ENCODE results near the gene MPPE1. TPM values are rescaled to one million over a fixed set of nuclear protein-coding genes. Genes with fewer than 3 reads are reported as not detected.

Gene MPPE1
- polyA plus RNA-seq, 3 donors = 53.4 to 96.8 (median 92.3) TPM

GRCh38 chr18:11906926-11907874 lies 917 bp downstream of the MPPE1 start:
- Histone ChIP-seq H3K27ac (ENCODE audit: low read depth in 1 of 2, low read length in 2 of 2) (peak overlapping the region; percentile 98 to 99), H3K79me2 (ENCODE audit: insufficient read depth, low read length) (peaks cover 33% of the 10 kb centered on the region), H3K9me3 (replicated peaks in 1 of 2; ENCODE audit: control insufficient read depth in 1 of 2, insufficient read depth in 1 of 2, low read length in 2 of 2) (no peaks in the 10 kb centered on the region), H4K20me1 (ENCODE audit: insufficient read depth, low read length) (no peaks in the 10 kb centered on the region), H3K4me2 (replicated peaks; ENCODE audit: extremely low read depth, low read length, poor library complexity, severe bottlenecking) (peak overlapping the region; percentile 82), H3K27me3 (ENCODE audit: control insufficient read depth in 2 of 2, insufficient read depth in 2 of 2, low read length in 2 of 2) (no peaks in the 10 kb centered on the region), H3K36me3 (replicated peaks in 1 of 2; ENCODE audit: control insufficient read depth in 1 of 2, insufficient read depth in 2 of 2, low read length in 2 of 2) (peaks cover 26 to 38% of the 10 kb centered on the region in 2 donors), H3K4me3 (replicated peaks in 1 of 3; ENCODE audit: low read depth in 2 of 3, low read length in 3 of 3) (peak overlapping the region; percentile 74 to 97 (median 92)), H3K9ac (ENCODE audit: insufficient read depth, low read length, poor library complexity, severe bottlenecking) (peak overlapping the region; percentile 99), H2AFZ (ENCODE audit: insufficient read depth, low read depth, low read length, poor library complexity, severe bottlenecking) (peak overlapping the region; percentile 83), H3K4me1 (ENCODE audit: control insufficient read depth in 1 of 2, insufficient read depth in 2 of 2, low read length in 2 of 2) (peaks cover 27 to 31% of the 10 kb centered on the region in 2 donors)
- no peak for DNase-seq
- no peaks in the 10 kb centered on the region for H3K9me3 Mint-ChIP-seq
- peak overlapping the region; percentile 86 to 94 for H3K4me3 Mint-ChIP-seq
- H3K36me3 Mint-ChIP-seq = peaks cover 32 to 44% of the 10 kb centered on the region in 2 donors
- WGBS (ENCODE audit: insufficient coverage) = 96% methylated on average over 7 of the region's 20 CpGs
- intact Hi-C loops (cut with micrococcal nuclease) = loop anchor here in 1 of 2 donors (10.0 kb wide), 1 partner anchor 52 kb away; the partner anchor contains the start of gene CHMP1B
- H3K4me1 Mint-ChIP-seq = peaks cover 24% of the 10 kb centered on the region
- H3K27me3 Mint-ChIP-seq (ENCODE audit: low read depth in 3 of 3) = no peaks in the 10 kb centered on the region
- no peak for TF ChIP-seq CTCF (IDR thresholded peaks at IDR 0.05)
- peak overlapping the region; percentile 85 to 97 (median 94) for H3K27ac Mint-ChIP-seq

- no peaks in the 10 kb centered on the region for H3K9me3 Mint-ChIP-seq
- intact Hi-C loops (cut with micrococcal nuclease) = loop anchor here in 1 of 2 donors (10.0 kb wide), 1 partner anchor 51 kb away; the partner anchor contains the start of gene CHMP1B
- Histone ChIP-seq H3K27ac (ENCODE audit: low read depth in 1 of 2, low read length in 2 of 2) (peak overlapping the region in 1 of 2 donors; percentile 40), H3K9me3 (replicated peaks in 1 of 2; ENCODE audit: control insufficient read depth in 1 of 2, insufficient read depth in 1 of 2, low read length in 2 of 2) (no peaks in the 10 kb centered on the region), H3K4me1 (ENCODE audit: control insufficient read depth in 1 of 2, insufficient read depth in 2 of 2, low read length in 2 of 2) (peaks cover 27 to 31% of the 10 kb centered on the region in 2 donors), H3K27me3 (ENCODE audit: control insufficient read depth in 2 of 2, insufficient read depth in 2 of 2, low read length in 2 of 2) (no peaks in the 10 kb centered on the region), H3K4me2 (replicated peaks; ENCODE audit: extremely low read depth, low read length, poor library complexity, severe bottlenecking) (no peak overlapping the region), H2AFZ (ENCODE audit: insufficient read depth, low read depth, low read length, poor library complexity, severe bottlenecking) (no peak overlapping the region), H4K20me1 (ENCODE audit: insufficient read depth, low read length) (no peaks in the 10 kb centered on the region), H3K79me2 (ENCODE audit: insufficient read depth, low read length) (peaks cover 33% of the 10 kb centered on the region), H3K9ac (ENCODE audit: insufficient read depth, low read length, poor library complexity, severe bottlenecking) (no peak overlapping the region), H3K36me3 (replicated peaks in 1 of 2; ENCODE audit: control insufficient read depth in 1 of 2, insufficient read depth in 2 of 2, low read length in 2 of 2) (peaks cover 30 to 48% of the 10 kb centered on the region in 2 donors), H3K4me3 (replicated peaks in 1 of 3; ENCODE audit: low read depth in 2 of 3, low read length in 3 of 3) (no peak overlapping the region)
- no peaks in the 10 kb centered on the region for H3K27me3 Mint-ChIP-seq (ENCODE audit: low read depth in 3 of 3)
- no peak for DNase-seq
- peaks cover 27% of the 10 kb centered on the region for H3K4me1 Mint-ChIP-seq
- WGBS (ENCODE audit: insufficient coverage) = no CpG with 5 or more reads among the region's 1 CpG
- H3K27ac Mint-ChIP-seq = peak overlapping the region in 3 of 7 donors; percentile 19 to 54 (median 46)
- TF ChIP-seq CTCF (IDR thresholded peaks at IDR 0.05) = no peak
- H3K36me3 Mint-ChIP-seq = peaks cover 39 to 54% of the 10 kb centered on the region in 2 donors
- H3K4me3 Mint-ChIP-seq = peak overlapping the region in 1 of 2 donors; percentile 24
Observed at GRCh38 chr18:11906176-11906575, 1.9 kb downstream of the MPPE1 start.

Measured in CD14-positive monocyte (primary cell).